T-cell (primary cell): Measurements from ENCODE around the gene PLEKHF1. TPM values are rescaled to one million over a fixed set of nuclear protein-coding genes. Genes with fewer than 3 reads are reported as not detected.

ENCODE experiments used
- ATAC-seq, 4 experiments: fragments of 200-7000 bp in 3 of 4; fragments of 150-1000 bp in 1 of 4; cut with Tn5 transposase; replicated peaks in 1 of 4; 1 replicate in 3 of 4; 2 replicates in 1 of 4; pipeline ENCODE4 v1.10.0; 2021; ENCODE audit warnings: moderate library complexity in 3 of 4, mild to moderate bottlenecking in 2 of 4, moderate number of reproducible peaks in 1 of 4
- CTCF ChIA-PET, 2 donors: fragments of 300-600 bp; sonication (Branson Sonifier 250); formaldehyde crosslinking; loops; one replicate each; lab custom pipeline; 2022; ENCODE audit warnings: antibody characterized with exemption in 2 of 2; lab: Charles Lee
- POLR2A ChIA-PET, 2 donors: fragments of 300-600 bp; sonication (Branson Sonifier 250); formaldehyde crosslinking; loops; one replicate each; lab custom pipeline; 2022; ENCODE audit warnings: antibody characterized with exemption in 2 of 2; lab: Charles Lee
- DNase-seq, 35 experiments: peaks; one replicate each; pipeline versions ENCODE4 v3.0.0 to v3.0.0-alpha.2; 2013 to 2023
- H3K27ac ChIP-seq: one replicate; pipeline ENCODE4 v1.5.1; 2013; ENCODE audit warnings: low read length
- H3K27me3 ChIP-seq, 2 experiments: replicated peaks in 1 of 2; 1 replicate in 1 of 2; 2 replicates in 1 of 2; pipeline versions ENCODE4 v1.6.1 to v1.7.0; 2013; ENCODE audit warnings: low read length in 1 of 2, mixed read lengths in 1 of 2; ENCODE audit not compliant: control insufficient read depth in 2 of 2, insufficient read depth in 2 of 2; ENCODE audit errors: extremely low read depth in 1 of 2
- H3K36me3 ChIP-seq, 2 donors: 1 replicate in 1 of 2; 2 replicates in 1 of 2; pipeline versions ENCODE4 v1.6.1 to v1.7.0; 2013; ENCODE audit warnings: low read length in 1 of 2; ENCODE audit not compliant: control insufficient read depth in 2 of 2, insufficient read depth in 1 of 2; ENCODE audit errors: extremely low read depth in 1 of 2
- H3K4me1 ChIP-seq, 2 experiments: 1 replicate in 1 of 2; 2 replicates in 1 of 2; pipeline versions ENCODE4 v1.6.1 to v1.7.0; 2013; ENCODE audit warnings: low read length in 2 of 2, mixed read lengths in 1 of 2; ENCODE audit not compliant: insufficient read depth in 2 of 2, control insufficient read depth in 1 of 2; ENCODE audit errors: extremely low read depth in 1 of 2
- H3K4me3 ChIP-seq, 2 donors: 1 replicate in 1 of 2; 2 replicates in 1 of 2; pipeline versions ENCODE4 v1.5.1 to v1.7.0; 2013; ENCODE audit warnings: mild to moderate bottlenecking in 2 of 2, low read length in 1 of 2, moderate library complexity in 1 of 2; ENCODE audit not compliant: control insufficient read depth in 1 of 2; ENCODE audit errors: extremely low read depth in 1 of 2
- H3K9me3 ChIP-seq: 2 replicates; pipeline ENCODE4 v1.7.0; 2013
- H3K27ac Mint-ChIP-seq, 2 donors: one replicate each; pipeline ENCODE4 v1.8.0; 2020 to 2021; ENCODE audit warnings: mild to moderate bottlenecking in 2 of 2, mixed read lengths in 2 of 2
- H3K27me3 Mint-ChIP-seq, 2 donors: one replicate each; pipeline ENCODE4 v1.8.0; 2021 to 2022; ENCODE audit warnings: mixed read lengths in 2 of 2
- H3K36me3 Mint-ChIP-seq: one replicate; pipeline ENCODE4 v1.8.0; 2021; ENCODE audit warnings: mixed read lengths
- H3K4me1 Mint-ChIP-seq, 3 donors: one replicate each; pipeline ENCODE4 v1.8.0; 2020 to 2022; ENCODE audit warnings: mixed read lengths in 3 of 3, mild to moderate bottlenecking in 1 of 3
- H3K4me3 Mint-ChIP-seq, 3 donors: one replicate each; pipeline ENCODE4 v1.8.0; 2020 to 2022; ENCODE audit warnings: mild to moderate bottlenecking in 3 of 3, mixed read lengths in 3 of 3, moderate library complexity in 3 of 3
- H3K9me3 Mint-ChIP-seq, 3 donors: one replicate each; pipeline ENCODE4 v1.8.0; 2020 to 2022; ENCODE audit warnings: mixed read lengths in 3 of 3
- WGBS: methylation state at CpG from one replicate; pipeline ENCODE4 v1.1.5; 2013; ENCODE audit warnings: missing lambda C conversion rate; ENCODE audit not compliant: insufficient coverage; 5-methylcytosine and 5-hydroxymethylcytosine counted together
- total RNA-seq, 35 experiments: library from RNA in 6 of 35; stranded (reverse) in 6 of 35; fragments of 120-200 nt in 1 of 35; gene quantifications; one replicate each; pipeline versions ENCODE4 v1.2.1 to v1.2.4 and lab custom pipeline; 2013 to 2026

The PLEKHF1 gene
- total RNA-seq, 5 donors from 2014 or later (not counting 1 experiment from before 2014, with no cell fraction given): 13.2 to 42.6 (median 34.5) TPM

GRCh38 chr19:29687244-29687896, 22.1 kb downstream of the PLEKHF1 start:
- POLR2A ChIA-PET: interaction anchor here in 1 of 2 donors (0.6 to 0.9 kb wide), 2 partner anchors 15 to 72 kb away, joined by 3 to 9 read pairs; no protein-coding TSS in a partner anchor
- WGBS: 95% methylated on average over 8 of the region's 17 CpGs
- no peak for DNase-seq
- no peak overlapping the region for H3K27ac ChIP-seq
- ATAC-seq: no peak
- Mint-ChIP-seq H3K4me1 (peaks cover 37 to 53% (median 38%) of the 10 kb centered on the region in 3 donors), H3K27ac (no peak overlapping the region), H3K27me3 (no peaks in the 10 kb centered on the region), H3K9me3 (peaks cover 0 to 3% (median 0%) of the 10 kb centered on the region in 3 donors), H3K4me3 (no peak overlapping the region), H3K36me3 (peaks cover 4% of the 10 kb centered on the region)
- H3K9me3 ChIP-seq: no peaks in the 10 kb centered on the region
- H3K27me3 ChIP-seq: no peaks in the 10 kb centered on the region
- no peak overlapping the region for H3K4me3 ChIP-seq
- CTCF ChIA-PET: interaction anchor here in 1 of 2 donors (0.9 kb wide), 2 partner anchors 29 to 77 kb away, joined by 3 to 4 read pairs; no protein-coding TSS in a partner anchor
- H3K36me3 ChIP-seq: peaks cover 0 to 2% of the 10 kb centered on the region in 2 donors
- H3K4me1 ChIP-seq: peaks cover 0 to 18% of the 10 kb centered on the region in 2 experiments

- Histone ChIP-seq H3K27me3 (no peaks in the 10 kb centered on the region), H3K9me3 (no peaks in the 10 kb centered on the region), H3K4me1 (peaks cover 0 to 10% of the 10 kb centered on the region in 2 experiments), H3K27ac (no peak overlapping the region), H3K36me3 (peaks cover 0 to 2% of the 10 kb centered on the region in 2 donors), H3K4me3 (no peak overlapping the region)
- peak overlapping the region in 1 of 2 donors; percentile 11 for H3K27ac Mint-ChIP-seq
- no peak overlapping the region for H3K4me3 Mint-ChIP-seq
- no peaks in the 10 kb centered on the region for H3K27me3 Mint-ChIP-seq
- DNase-seq: no peak
- WGBS: 90% methylated on average over 8 of the region's 18 CpGs
- H3K36me3 Mint-ChIP-seq: peaks cover 4% of the 10 kb centered on the region
- peaks cover 0 to 3% (median 0%) of the 10 kb centered on the region in 3 donors for H3K9me3 Mint-ChIP-seq
- H3K4me1 Mint-ChIP-seq: peaks cover 31 to 46% (median 32%) of the 10 kb centered on the region in 3 donors
- no peak for ATAC-seq
- ChIA-PET POLR2A (interaction anchor here in 1 of 2 donors (0.6 kb wide), 1 partner anchor 73 kb away, joined by 9 read pairs; no protein-coding TSS in a partner anchor), CTCF (no interaction called here)
Measured at GRCh38 chr19:29687897-29688728, 22.9 kb downstream of the PLEKHF1 start.

DNA sequence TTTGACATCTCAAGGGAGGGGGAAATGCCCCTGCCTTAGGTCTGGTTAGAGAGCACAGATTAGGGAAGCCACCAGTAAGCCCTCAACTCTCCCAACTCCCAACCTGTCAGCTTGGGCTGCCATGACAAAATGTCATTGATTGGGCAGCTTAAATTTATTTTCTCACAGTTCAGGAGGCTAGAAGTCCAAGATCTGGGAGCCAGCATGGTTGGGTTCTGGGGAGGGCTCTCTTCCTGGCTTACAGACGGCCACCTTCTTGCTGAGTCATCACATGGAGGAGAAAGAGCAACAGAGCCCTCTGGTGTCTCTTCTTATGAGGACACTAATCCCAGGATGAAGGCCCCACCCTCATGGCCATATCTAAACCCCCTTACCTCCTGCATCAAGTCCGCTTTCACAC, 25.6 kb downstream of the PLEKHF1 start:
- ATAC-seq: peak; percentile 71 to 76 (median 74)
- no CpG with 5 or more reads among the region's 2 CpGs for WGBS
- H3K9me3 Mint-ChIP-seq: peaks cover 0 to 3% (median 0%) of the 10 kb centered on the region in 3 donors
- H3K9me3 ChIP-seq: no peaks in the 10 kb centered on the region
- no peaks in the 10 kb centered on the region for H3K27me3 ChIP-seq
- H3K27ac Mint-ChIP-seq: peak overlapping the region; percentile 71 to 79
- peaks cover 28 to 43% (median 38%) of the 10 kb centered on the region in 3 donors for H3K4me1 Mint-ChIP-seq
- POLR2A ChIA-PET: interaction anchor here in 1 of 2 donors (0.7 kb wide), 1 partner anchor 79 kb away, joined by 3 read pairs; no protein-coding TSS in a partner anchor
- DNase-seq: peak in 24 of 35 experiments; percentile 17 to 83 (median 44)
- H3K36me3 ChIP-seq: no peaks in the 10 kb centered on the region
- CTCF ChIA-PET: interaction anchor here (0.6 to 2.4 kb wide), 13 partner anchors 19 to 152 kb away, joined by 3 to 13 read pairs (median 4); partner anchors contain the start of gene POP4 (in 1 of the 2)
- H3K27me3 Mint-ChIP-seq: no peaks in the 10 kb centered on the region
- H3K36me3 Mint-ChIP-seq: peaks cover 4% of the 10 kb centered on the region
- no peak overlapping the region for H3K4me3 ChIP-seq
- H3K4me1 ChIP-seq: peaks cover 0 to 20% of the 10 kb centered on the region in 2 experiments
- no peak overlapping the region for H3K4me3 Mint-ChIP-seq
- peak overlapping the region; percentile 13 for H3K27ac ChIP-seq

- no peak overlapping the region for H3K27ac ChIP-seq
- peak overlapping the region in 1 of 3 donors; percentile 23 for H3K4me3 Mint-ChIP-seq
Measured at GRCh38 chr19:29694161-29694560, 28.9 kb downstream of the PLEKHF1 start.

DNA sequence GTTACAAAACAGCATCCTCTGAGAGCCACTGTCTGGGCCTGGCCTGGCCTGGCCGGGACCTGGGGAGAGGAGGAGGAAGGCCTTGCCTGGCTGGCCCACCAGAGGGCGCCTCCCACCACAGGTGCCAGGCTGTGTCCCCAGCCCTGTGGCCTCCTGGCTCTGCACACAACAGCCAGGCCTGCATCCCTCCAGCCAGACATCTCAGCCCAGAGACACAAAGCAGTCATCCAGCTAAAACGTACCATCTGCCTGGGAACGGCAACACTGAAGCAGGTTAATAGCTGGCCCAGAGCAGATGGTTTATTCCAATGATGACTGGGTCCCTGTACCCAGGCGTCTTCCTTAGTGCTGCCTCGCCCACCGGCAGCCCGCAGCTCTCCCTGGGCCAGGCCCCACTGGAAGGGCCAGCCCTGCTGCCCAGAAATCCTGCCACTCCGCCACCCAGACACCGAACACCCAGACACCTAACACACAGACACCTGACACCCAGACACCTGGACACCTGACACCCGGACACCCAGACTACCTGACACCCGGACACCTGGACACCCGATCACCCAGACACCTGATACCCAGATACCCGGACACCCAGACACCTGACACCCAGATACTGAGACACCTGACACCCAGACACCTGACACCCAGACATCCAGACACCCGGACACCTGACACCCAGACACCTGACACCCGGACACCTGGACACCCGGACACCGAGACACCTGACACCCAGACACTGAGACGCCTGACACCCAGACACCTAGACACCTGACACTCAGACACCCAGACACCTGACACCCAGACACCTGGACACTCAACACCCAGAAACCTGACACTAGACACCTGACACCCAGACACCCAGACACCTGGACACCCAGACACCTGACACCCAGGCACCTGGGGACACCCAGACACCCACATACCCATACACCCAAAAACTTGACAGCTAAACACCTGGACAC, 29.7 kb downstream of the PLEKHF1 start:
- POLR2A ChIA-PET: interaction anchor here in 1 of 2 donors (0.6 to 1.2 kb wide), 2 partner anchors 21 to 256 kb away, joined by 3 read pairs; no protein-coding TSS in a partner anchor
- peak; percentile 96 to 97 (median 97) for ATAC-seq
- Histone ChIP-seq H3K9me3 (no peaks in the 10 kb centered on the region), H3K4me1 (peaks cover 0 to 32% of the 10 kb centered on the region in 2 experiments), H3K27ac (no peak overlapping the region), H3K4me3 (no peak overlapping the region), H3K36me3 (no peaks in the 10 kb centered on the region), H3K27me3 (no peaks in the 10 kb centered on the region)
- peak; percentile 45 to 90 (median 78) for DNase-seq
- peaks cover 13 to 30% (median 25%) of the 10 kb centered on the region in 3 donors for H3K4me1 Mint-ChIP-seq
- H3K36me3 Mint-ChIP-seq: no peaks in the 10 kb centered on the region
- WGBS: 83% methylated on average over 17 of the region's 19 CpGs
- CTCF ChIA-PET: interaction anchor here (0.5 to 4.0 kb wide), 23 partner anchors 14 to 1528 kb away, joined by 3 to 46 read pairs (median 3); partner anchors contain the start of genes C19orf12 (in 2 of the 2), PLEKHF1 (in 1 of the 2) and POP4 (in 1 of the 2)
- peak overlapping the region in 1 of 3 donors; percentile 23 for H3K4me3 Mint-ChIP-seq
- no peaks in the 10 kb centered on the region for H3K27me3 Mint-ChIP-seq
- H3K27ac Mint-ChIP-seq: peak overlapping the region; percentile 47 to 58
- no peaks in the 10 kb centered on the region for H3K9me3 Mint-ChIP-seq

More at GRCh38 chr19:29694161-29694560, 28.9 kb downstream of the PLEKHF1 start:
- Mint-ChIP-seq H3K4me1 (peaks cover 17 to 36% (median 30%) of the 10 kb centered on the region in 3 donors), H3K36me3 (peaks cover 4% of the 10 kb centered on the region), H3K27ac (peak overlapping the region in 1 of 2 donors; percentile 58), H3K27me3 (no peaks in the 10 kb centered on the region), H3K9me3 (peaks cover 0 to 3% (median 0%) of the 10 kb centered on the region in 3 donors)
- Histone ChIP-seq H3K4me3 (no peak overlapping the region), H3K9me3 (no peaks in the 10 kb centered on the region), H3K27me3 (no peaks in the 10 kb centered on the region), H3K4me1 (peaks cover 0 to 32% of the 10 kb centered on the region in 2 experiments), H3K36me3 (no peaks in the 10 kb centered on the region)
- POLR2A ChIA-PET: interaction anchor here in 1 of 2 donors (1.2 kb wide), 1 partner anchor 22 kb away, joined by 3 read pairs; no protein-coding TSS in a partner anchor
- no peak for DNase-seq
- CTCF ChIA-PET: interaction anchor here (0.6 to 4.0 kb wide), 22 partner anchors 13 to 1529 kb away, joined by 3 to 46 read pairs (median 4); partner anchors contain the start of genes C19orf12 (in 2 of the 2), PLEKHF1 (in 1 of the 2) and POP4 (in 1 of the 2)
- 90% methylated on average over 4 of the region's 5 CpGs for WGBS
- no peak for ATAC-seq
